ENCODE results near the gene IL3RA. TPM values are rescaled to one million over a fixed set of nuclear protein-coding genes. Genes with fewer than 3 reads are reported as not detected.
A peak's percentile ranks its signal among the peaks of the same experiment; 100 is the strongest.
"Not testable (repeated sequence)": the region's sequence is repeated elsewhere in the genome, so short reads cannot be mapped to it uniquely, and the experiment has no call there.

IL3RA gene
- polyA plus RNA-seq, 1 donor from 2014 or later, result 0.66 TPM

DNA sequence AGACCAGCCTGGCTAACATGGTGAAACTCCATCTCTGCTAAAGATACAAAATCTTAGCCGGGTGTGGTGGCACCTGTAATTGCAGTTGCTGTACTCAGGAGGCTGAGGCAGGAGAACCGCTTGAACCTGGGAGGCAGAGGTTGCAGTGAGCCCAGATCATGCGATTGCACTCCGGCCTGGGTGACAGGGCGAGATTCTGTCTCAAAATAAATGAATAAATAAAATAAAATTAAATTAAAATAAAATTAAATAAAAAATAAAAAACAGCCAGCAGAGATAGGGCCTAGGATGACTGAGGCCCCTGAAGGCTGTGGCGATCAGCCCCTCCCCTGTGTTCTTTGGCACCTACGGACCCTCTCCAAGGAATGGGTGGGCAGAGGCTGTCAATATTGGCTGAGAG is 22.8 kb upstream of the IL3RA start:
- H3K9me3 Mint-ChIP-seq, result peaks cover 0 to 2% (median 2%) of the 10 kb centered on the region in 3 donors
- H3K4me1 Mint-ChIP-seq, result peaks cover 0 to 2% (median 0%) of the 10 kb centered on the region in 3 donors
- no peak overlapping the region for H3K4me3 Mint-ChIP-seq
- H3K27me3 Mint-ChIP-seq, result peaks cover 3% of the 10 kb centered on the region
- no peak overlapping the region for H3K27ac Mint-ChIP-seq
- H3K36me3 Mint-ChIP-seq, result peaks cover 2% of the 10 kb centered on the region

DNA sequence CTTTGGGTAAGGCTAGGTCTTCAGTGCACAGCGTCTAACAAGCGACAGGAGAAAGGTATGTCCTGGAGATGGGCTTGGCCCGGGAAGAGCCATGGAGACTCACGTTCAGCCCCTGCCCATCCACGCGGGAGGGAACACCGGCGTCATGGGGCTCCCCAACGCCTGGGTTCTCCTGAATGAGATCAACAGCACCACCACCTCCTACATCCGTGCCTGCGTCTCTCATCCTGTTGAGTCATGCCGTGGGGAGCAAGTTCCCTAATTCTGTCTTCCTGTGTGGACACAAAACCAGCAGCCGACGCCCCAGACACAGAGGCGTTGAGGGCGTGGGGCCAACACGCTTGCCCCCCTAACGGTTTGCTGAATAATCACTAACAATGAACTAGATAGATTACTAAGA is 20.1 kb upstream of the IL3RA start:
- H3K36me3 Mint-ChIP-seq, result peaks cover 2% of the 10 kb centered on the region
- no peak overlapping the region for H3K27ac Mint-ChIP-seq
- H3K9me3 Mint-ChIP-seq, result peaks cover 0 to 2% (median 2%) of the 10 kb centered on the region in 3 donors
- peaks cover 0 to 2% (median 0%) of the 10 kb centered on the region in 3 donors for H3K4me1 Mint-ChIP-seq
- H3K4me3 Mint-ChIP-seq, result no peak overlapping the region
- peaks cover 12% of the 10 kb centered on the region for H3K27me3 Mint-ChIP-seq

DNA sequence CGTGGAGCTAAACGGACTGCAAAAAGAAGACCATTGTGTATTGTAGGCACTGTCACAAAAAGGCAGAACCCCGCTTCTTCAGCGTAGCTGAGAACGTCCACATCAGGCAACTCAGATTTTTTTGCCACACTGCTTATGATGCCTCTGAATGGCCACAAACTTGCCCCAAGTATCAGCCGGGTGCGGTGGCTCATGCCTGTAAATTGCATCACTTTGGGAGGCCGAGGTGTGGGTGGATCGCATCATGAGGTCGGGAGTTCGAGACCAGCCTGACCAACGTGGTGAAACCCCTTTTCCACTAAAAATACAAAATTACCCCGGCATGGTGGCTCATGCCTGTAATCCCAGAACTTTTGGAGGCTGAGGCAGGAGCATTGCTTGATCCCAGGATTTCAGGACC is 14.9 kb upstream of the IL3RA start:
- Mint-ChIP-seq H3K4me1 (peaks cover 3 to 5% (median 4%) of the 10 kb centered on the region in 3 donors), H3K27me3 (peaks cover 23% of the 10 kb centered on the region), H3K4me3 (no peak overlapping the region), H3K9me3 (peaks cover 0 to 3% (median 0%) of the 10 kb centered on the region in 3 donors), H3K27ac (no peak overlapping the region), H3K36me3 (peaks cover 2% of the 10 kb centered on the region)

DNA sequence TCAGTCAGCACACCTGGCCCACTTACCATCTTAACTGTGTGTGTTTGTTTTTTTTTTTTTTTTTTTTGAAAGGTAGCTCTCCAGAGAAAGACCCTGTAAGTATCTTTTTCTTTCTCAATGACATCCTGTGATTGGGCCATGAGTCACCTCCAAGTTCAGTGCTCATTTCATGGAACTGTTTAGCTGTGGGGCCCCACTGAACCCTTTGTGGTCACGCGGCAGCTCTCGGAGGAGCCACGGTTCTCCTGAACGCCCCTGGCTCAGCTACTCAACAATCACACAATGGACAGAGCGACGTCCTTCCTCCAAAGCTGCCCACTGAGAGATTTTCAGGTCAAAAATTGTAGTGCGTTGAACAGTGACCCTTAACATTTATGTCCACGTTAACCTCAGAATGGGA is 14.2 kb upstream of the IL3RA start:
- H3K4me1 Mint-ChIP-seq, result peaks cover 3 to 6% (median 4%) of the 10 kb centered on the region in 3 donors
- peaks cover 0 to 3% (median 0%) of the 10 kb centered on the region in 3 donors for H3K9me3 Mint-ChIP-seq
- peaks cover 24% of the 10 kb centered on the region for H3K27me3 Mint-ChIP-seq
- H3K36me3 Mint-ChIP-seq, result peaks cover 1% of the 10 kb centered on the region
- H3K27ac Mint-ChIP-seq, result no peak overlapping the region
- H3K4me3 Mint-ChIP-seq, result no peak overlapping the region

DNA sequence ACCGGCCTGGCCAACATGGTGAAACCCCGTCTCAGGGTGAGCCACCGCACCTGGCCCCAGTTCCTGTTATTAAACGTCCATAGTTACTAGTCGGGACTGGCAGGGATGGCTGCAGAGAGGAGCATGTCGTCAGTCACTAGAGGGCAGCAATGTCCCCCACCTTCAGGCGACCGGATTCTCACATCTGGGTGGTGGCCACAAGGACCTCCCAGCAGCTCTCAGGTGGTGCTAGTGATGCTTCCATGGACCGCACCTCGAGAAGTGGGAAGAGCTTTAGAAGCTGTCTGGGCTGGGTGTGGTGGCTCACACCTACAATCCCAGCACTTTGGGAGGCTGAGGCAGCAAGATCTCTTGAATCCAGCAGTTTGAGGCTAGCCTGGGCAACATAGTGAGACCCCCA is 13.3 kb upstream of the IL3RA start:
- peaks cover 26% of the 10 kb centered on the region for H3K27me3 Mint-ChIP-seq
- H3K27ac Mint-ChIP-seq, result no peak overlapping the region
- H3K4me3 Mint-ChIP-seq, result no peak overlapping the region

DNA sequence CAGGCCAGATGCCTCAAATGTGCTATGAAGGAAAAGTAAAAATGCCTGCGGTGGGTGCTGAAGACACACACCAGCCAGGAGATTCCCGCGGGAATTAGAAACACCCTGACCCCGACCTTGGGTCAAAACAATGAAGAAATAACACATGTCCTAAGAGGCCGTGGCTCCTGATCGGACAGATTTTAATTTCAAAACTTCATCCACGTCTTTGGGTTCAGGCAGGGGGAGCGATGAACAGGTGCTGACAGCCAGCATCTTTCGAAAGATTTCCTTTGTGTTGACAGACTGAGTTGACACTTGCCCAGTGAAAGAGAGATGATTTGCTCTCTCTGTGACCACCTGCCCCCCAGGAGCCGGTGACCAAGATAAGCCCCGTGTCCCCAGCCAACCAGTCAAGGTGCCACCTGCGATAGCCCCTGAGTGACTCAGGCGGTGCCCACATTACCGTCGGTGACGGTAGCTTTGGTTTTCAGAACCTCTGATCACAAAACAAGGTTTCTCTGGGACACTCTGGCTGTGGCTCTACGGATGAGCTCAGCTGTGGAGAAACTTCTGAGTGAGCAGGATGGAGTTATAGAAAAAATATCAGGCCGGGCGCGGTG is 11.0 kb upstream of the IL3RA start:
- Mint-ChIP-seq H3K4me3 (peak overlapping the region in 1 of 4 donors; percentile 35), H3K36me3 (peaks cover 1% of the 10 kb centered on the region), H3K27me3 (peaks cover 27% of the 10 kb centered on the region), H3K9me3 (peaks cover 0 to 3% (median 0%) of the 10 kb centered on the region in 3 donors), H3K27ac (no peak overlapping the region), H3K4me1 (peaks cover 4 to 12% (median 7%) of the 10 kb centered on the region in 3 donors)

More for the DNA sequence above, 13.3 kb upstream of the IL3RA start:
- Mint-ChIP-seq H3K36me3 (peaks cover 1% of the 10 kb centered on the region), H3K4me1 (peaks cover 3 to 6% (median 4%) of the 10 kb centered on the region in 3 donors), H3K9me3 (peaks cover 0 to 3% (median 0%) of the 10 kb centered on the region in 3 donors)

DNA sequence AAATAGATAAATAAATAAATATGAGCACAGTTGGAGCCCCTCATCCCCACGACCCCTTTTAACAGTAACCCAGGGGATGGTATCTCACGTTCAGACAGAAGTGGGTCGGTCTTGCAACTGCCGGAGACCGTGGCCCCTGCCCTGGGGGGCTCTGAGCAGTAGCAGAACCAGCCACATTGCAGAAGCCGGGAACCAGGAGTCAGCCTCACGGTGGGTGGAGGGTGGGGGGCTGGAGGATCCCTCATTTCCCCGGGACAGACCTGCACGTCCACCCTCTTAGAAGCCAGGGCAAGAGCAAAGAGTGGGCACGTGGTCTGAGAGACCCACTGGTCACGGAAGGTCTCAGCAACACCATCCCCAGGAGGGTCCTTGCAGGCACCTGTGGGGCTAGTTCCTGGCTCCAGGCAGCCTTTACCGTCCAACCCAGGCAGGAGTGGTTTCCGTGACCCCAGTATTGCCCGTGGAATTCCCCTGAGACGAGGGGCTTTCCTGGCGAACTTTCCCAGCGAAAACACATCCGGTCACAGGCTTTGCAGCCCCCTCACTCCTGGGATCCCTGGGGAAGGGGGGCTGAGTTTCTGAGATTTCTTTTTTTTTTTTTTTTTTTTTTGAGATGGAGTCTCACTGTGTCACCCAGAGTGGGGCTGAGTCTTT is 8.8 kb upstream of the IL3RA start:
- Mint-ChIP-seq H3K9me3 (peaks cover 0 to 3% (median 3%) of the 10 kb centered on the region in 3 donors), H3K4me1 (peaks cover 4 to 14% (median 9%) of the 10 kb centered on the region in 3 donors), H3K36me3 (peaks cover 1% of the 10 kb centered on the region), H3K4me3 (peak overlapping the region in 1 of 4 donors; percentile 8), H3K27ac (no peak overlapping the region), H3K27me3 (peaks cover 20% of the 10 kb centered on the region)

DNA sequence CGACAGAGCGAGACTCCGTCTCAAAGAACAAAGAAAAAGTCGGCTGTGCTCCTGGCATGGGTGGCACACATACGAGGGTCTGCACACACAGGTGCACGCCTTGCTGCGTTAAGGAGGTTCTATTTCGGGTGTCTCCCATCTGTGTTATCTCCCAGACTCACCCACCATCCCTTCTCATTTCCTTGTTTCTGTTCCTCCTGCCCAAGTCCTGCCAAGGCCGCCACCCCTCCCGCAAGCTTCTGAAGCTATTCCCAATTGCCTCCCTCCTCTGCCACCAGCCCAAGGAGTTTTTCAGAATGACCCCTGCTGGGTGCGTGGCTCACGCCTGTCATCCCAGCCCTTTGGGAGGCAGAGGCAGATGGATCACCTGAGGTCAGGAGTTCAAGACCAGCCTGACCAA is 6.0 kb upstream of the IL3RA start:
- H3K4me1 Mint-ChIP-seq, result peaks cover 5 to 9% (median 5%) of the 10 kb centered on the region in 3 donors

DNA sequence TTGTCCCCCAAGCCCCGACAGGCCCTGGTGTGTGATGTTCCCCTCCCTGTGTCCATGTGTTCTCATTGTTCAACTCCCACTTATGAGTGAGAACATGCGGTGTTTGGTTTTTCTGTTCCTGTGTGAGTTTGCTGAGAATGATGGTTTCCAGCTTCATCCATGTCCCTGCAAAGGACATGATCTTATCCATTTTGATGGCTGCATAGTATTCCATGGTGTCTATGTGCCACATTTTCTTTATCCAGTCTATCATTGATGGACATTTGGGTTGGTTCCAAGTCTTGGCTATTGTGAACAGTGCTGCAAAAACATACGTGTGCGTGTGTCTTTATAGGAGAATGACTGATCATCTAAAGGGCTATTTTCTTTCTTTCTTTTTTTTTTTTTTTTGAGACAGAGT is 4.2 kb upstream of the IL3RA start:
- not testable (repeated sequence) for H3K36me3 Mint-ChIP-seq, H3K9me3 Mint-ChIP-seq, H3K27ac Mint-ChIP-seq
- Mint-ChIP-seq H3K27me3 (peaks cover 29% of the 10 kb centered on the region), H3K4me3 (peak overlapping the region in 1 of 4 donors; percentile 33), H3K4me1 (peaks cover 12 to 16% (median 12%) of the 10 kb centered on the region in 3 donors)

More for the DNA sequence above, 6.0 kb upstream of the IL3RA start:
- Mint-ChIP-seq H3K36me3 (no peaks in the 10 kb centered on the region), H3K27me3 (peaks cover 15% of the 10 kb centered on the region), H3K4me3 (peak overlapping the region in 1 of 4 donors; percentile 87), H3K27ac (no peak overlapping the region), H3K9me3 (peaks cover 0 to 3% (median 0%) of the 10 kb centered on the region in 3 donors)

DNA sequence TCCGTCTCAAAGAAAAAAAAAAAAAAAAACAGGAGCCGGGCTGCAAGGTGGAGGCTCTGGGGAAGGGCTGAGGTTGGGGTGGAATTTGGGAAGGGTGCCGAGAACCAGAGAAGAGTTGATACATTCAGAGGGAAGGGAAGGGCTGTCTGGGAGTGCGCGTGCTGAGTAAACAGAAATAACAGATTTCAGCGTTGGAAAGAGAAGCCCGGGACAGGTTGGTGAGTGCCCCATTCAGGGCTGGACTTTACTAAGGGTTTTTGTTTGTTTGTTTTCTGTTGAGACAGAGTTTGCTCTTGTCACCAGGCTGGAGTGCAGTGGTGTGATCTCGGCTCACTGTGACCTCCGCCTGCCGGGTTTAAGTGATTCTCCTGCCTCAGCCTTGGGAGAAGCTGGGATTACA is 1.7 kb upstream of the IL3RA start:
- Mint-ChIP-seq H3K27ac (peak overlapping the region in 1 of 3 donors; percentile 75), H3K27me3 (peaks cover 21% of the 10 kb centered on the region), H3K4me3 (peak overlapping the region in 1 of 4 donors; percentile 85), H3K4me1 (peaks cover 7 to 16% (median 9%) of the 10 kb centered on the region in 3 donors), H3K36me3 (peaks cover 2% of the 10 kb centered on the region), H3K9me3 (peaks cover 0 to 4% (median 3%) of the 10 kb centered on the region in 3 donors)

DNA sequence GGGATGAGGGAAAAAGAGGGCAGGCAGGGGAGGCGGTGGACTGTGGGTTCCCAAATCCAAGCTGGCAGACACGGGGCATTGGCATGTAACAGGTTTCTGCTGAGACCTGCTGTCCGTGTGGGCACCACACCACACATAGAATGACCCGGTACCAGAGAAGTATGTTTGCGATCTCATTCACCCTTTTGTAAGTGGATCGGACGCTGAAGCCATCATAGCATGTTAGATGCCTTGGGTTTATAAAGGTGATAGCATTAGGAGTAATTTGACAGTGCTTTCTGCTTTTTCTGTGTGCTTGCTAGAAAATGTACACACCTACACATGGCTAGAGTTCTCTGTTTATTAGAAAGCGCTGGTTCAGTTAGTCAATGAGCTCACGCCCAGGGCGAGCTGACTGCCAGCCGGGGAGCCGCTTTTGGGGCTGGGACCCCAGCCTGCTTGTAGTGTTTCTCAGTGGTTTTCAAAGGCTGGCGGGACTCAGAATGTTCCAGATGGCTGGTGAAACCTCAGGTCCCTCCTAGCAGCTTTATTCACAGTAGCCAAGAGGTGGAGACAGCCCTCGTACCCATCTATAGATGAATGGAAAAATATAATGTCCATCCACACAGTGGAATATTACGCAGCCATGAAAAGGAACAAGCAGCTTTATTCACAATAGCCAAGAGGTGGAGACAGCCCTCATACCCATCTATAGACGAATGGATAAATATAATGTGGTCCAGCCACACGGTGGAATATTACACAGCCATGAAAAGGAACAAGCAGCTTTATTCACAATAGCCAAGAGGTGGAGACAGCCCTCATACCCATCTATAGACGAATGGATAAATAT is 579 bp downstream of the IL3RA start:
- Mint-ChIP-seq H3K27me3 (peaks cover 19% of the 10 kb centered on the region), H3K36me3 (peaks cover 2% of the 10 kb centered on the region), H3K4me1 (peaks cover 4 to 16% (median 7%) of the 10 kb centered on the region in 3 donors), H3K4me3 (peak overlapping the region; percentile 73 to 91 (median 83)), H3K9me3 (peaks cover 0 to 4% (median 3%) of the 10 kb centered on the region in 3 donors), H3K27ac (peak overlapping the region in 1 of 3 donors; percentile 84)

DNA sequence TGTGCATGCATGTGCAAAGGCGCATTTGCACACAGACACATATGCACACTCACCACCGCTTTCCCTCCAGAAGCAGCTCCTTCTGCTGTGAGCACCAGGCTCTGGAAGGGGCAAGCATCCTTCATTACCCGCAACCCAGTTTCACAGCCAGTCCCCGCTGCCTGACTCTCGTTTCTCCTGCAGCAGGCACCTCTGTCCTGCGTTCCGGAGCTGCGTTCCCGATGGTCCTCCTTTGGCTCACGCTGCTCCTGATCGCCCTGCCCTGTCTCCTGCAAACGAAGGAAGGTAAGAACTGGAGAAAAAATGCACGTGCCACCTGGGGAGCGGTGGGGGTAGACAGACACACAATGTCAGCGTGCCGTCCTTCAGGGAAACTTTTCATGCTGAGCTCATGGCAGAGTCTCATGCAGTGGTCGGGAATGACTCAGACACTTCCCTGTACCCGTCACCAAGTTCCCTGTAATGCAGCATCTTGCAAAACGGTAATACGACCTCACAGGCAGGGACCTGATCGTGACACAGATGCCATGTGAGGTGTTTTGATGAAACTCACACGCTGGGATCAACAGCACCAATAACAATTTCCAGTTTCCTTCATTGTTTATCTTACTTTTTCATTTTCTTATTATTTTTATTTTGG is 5.1 kb downstream of the IL3RA start:
- Mint-ChIP-seq H3K4me3 (no peak overlapping the region), H3K36me3 (peaks cover 5% of the 10 kb centered on the region), H3K9me3 (peaks cover 0 to 4% (median 0%) of the 10 kb centered on the region in 3 donors), H3K4me1 (peaks cover 4 to 5% (median 4%) of the 10 kb centered on the region in 3 donors), H3K27ac (no peak overlapping the region), H3K27me3 (peaks cover 7% of the 10 kb centered on the region)

DNA sequence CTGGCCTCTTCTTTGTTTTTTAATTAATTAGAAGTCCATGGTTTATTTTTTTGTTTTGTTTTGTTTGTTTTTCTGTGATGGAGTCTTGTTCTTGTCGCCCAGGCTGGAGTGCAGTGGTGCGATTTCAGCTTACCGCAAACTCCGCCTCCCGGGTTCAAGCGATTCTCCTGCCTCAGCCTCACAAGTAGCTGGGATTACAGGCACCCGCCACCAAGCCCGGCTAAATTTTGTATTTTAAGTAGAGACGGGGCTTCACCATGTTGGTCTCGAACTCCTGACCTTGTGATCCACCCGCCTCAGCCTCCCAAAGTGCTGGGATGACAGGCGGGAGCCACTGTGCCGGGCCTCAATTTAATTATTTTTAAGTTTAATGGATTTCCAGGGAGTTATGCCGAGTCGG is 13.0 kb downstream of the IL3RA start:
- not testable (repeated sequence) for H3K4me1 Mint-ChIP-seq, H3K27me3 Mint-ChIP-seq, H3K9me3 Mint-ChIP-seq, H3K27ac Mint-ChIP-seq, H3K36me3 Mint-ChIP-seq, H3K4me3 Mint-ChIP-seq

DNA sequence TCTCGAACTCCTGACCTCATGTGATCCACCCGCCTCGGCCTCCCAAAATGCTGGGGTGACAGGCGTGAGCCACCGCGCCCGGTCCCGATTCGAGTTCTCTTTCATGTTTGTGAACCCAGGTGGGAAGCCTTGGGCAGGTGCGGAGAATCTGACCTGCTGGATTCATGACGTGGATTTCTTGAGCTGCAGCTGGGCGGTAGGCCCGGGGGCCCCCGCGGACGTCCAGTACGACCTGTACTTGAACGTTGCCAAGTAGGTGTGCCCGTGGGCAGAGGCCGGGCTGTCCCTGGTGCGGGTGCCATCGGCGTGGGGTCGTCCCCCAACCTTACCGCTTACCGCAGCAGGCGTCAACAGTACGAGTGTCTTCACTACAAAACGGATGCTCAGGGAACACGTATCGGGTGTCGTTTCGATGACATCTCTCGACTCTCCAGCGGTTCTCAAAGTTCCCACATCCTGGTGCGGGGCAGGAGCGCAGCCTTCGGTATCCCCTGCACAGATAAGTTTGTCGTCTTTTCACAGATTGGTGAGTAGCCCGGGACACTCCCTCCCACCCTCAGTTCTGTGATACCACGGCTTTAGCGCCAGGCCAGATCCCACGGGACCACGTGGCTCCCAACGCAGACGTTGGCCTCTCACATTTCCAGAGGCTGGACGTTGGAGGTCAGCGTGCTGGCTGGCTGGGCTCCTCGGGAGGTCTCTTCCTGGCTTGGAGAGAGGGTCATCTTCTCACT is 15.6 kb downstream of the IL3RA start:
- Mint-ChIP-seq H3K4me1 (peaks cover 0 to 2% (median 0%) of the 10 kb centered on the region in 3 donors), H3K27me3 (no peaks in the 10 kb centered on the region), H3K4me3 (no peak overlapping the region), H3K9me3 (no peaks in the 10 kb centered on the region), H3K36me3 (no peaks in the 10 kb centered on the region), H3K27ac (peak overlapping the region in 2 of 3 donors; percentile 16 to 67)
